Endothelial cell of umbilical vein (primary cell): ENCODE data around the gene RFK.

Experiments
- CTCF ChIP-seq, 2 donors: IDR thresholded peaks; 1 replicate in 1 of 2; 2 replicates in 1 of 2; pipeline ENCODE4 v1.5.1; 2011; ENCODE audit warnings: low read length in 2 of 2, mild to moderate bottlenecking in 2 of 2, moderate library complexity in 2 of 2, control low read depth in 1 of 2, inconsistent platforms in 1 of 2, low read depth in 1 of 2; ENCODE audit not compliant: insufficient read depth in 1 of 2; ENCODE audit errors: extremely low read depth in 1 of 2
- GATA2 ChIP-seq: IDR thresholded peaks from 2 replicates; pipeline ENCODE4 v1.7.0; 2011; ENCODE audit warnings: low read depth, mild to moderate bottlenecking, moderate library complexity, mixed read lengths, low read length; ENCODE audit not compliant: insufficient read length, insufficient read depth
- MYC ChIP-seq: IDR thresholded peaks from one replicate; pipeline ENCODE4 v1.6.1; 2011; ENCODE audit warnings: mild to moderate bottlenecking, low read depth, low read length
- POLR2A ChIP-seq: IDR thresholded peaks from 2 replicates; pipeline ENCODE4 v1.6.1; 2012; ENCODE audit warnings: low read depth, mild to moderate bottlenecking, control low read depth, low read length
- POLR2AphosphoS5 ChIP-seq: IDR thresholded peaks from 2 replicates; pipeline ENCODE4 v1.6.1; 2012; ENCODE audit warnings: low read depth, mild to moderate bottlenecking, control low read depth, low read length, moderate library complexity; ENCODE audit not compliant: insufficient read depth
- TF ChIP-seq, protein P1 (sequence below): IDR thresholded peaks from 2 replicates; pipeline ENCODE4 v1.6.1; 2011; ENCODE audit not compliant: insufficient read depth, insufficient read length

GRCh38 chr9:76425677-76426453, 31.6 kb upstream of the RFK start:
- TF ChIP-seq POLR2AphosphoS5, result no peak
- no peak for TF ChIP-seq POLR2A
- TF ChIP-seq, protein P1, sequence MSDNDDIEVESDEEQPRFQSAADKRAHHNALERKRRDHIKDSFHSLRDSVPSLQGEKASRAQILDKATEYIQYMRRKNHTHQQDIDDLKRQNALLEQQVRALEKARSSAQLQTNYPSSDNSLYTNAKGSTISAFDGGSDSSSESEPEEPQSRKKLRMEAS, result no peak
- TF ChIP-seq CTCF (IDR thresholded peaks at IDR 0.05; ENCODE audit: extremely low read depth in 1 of 2, insufficient read depth in 1 of 2, low read depth in 1 of 2, low read length in 2 of 2), result no peak
- no peak for TF ChIP-seq GATA2
- TF ChIP-seq MYC, result no peak
